GM18508 (cell line): ENCODE data around the gene PPIP5K1.

Experiments used
- ATAC-seq: cut with Tn5 transposase; IDR thresholded peaks from one replicate; pipeline ENCODE4 v1.9.1; 2021; ENCODE audit warnings: moderate number of reproducible peaks; ENCODE audit not compliant: insufficient read depth, unreplicated experiment

Gene PPIP5K1

GRCh38 chr15:43492673-43493601 lies 97.1 kb downstream of the PPIP5K1 start, which contains the start of gene TP53BP1:
Gene TP53BP1, minus strand, starts transcription at chr15:43493156. Its CDS starts 113 bp downstream, at chr15:43493043.
- peak; percentile 67 for ATAC-seq

- ATAC-seq, result no peak
These were observed 97.7 kb downstream of the PPIP5K1 start for GRCh38 chr15:43492266-43492665.

DNA sequence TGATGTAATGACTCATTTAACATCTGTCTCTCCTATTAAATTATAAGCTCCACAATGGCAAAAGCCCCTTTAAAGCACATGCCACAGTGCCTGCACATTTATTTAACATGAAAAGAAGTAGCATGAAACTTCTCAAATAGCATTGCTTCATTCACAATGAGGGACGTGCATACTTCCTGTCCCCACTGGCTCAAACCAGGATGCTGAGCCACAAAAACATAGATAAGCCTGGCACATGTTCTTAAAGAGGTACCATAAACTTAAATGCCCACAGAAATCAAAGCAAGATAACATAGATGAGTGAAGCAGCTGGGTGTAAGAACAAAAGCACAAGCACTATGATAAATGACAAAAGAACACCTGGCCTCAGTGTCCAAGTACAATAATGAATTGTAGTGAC lies 100.8 kb downstream of the PPIP5K1 start:
- no peak for ATAC-seq

GRCh38 chr15:43488790-43489189 lies 101.2 kb downstream of the PPIP5K1 start:
- ATAC-seq, result no peak

- ATAC-seq, result no peak
These were observed 102.6 kb downstream of the PPIP5K1 start for GRCh38 chr15:43487271-43487895.

DNA sequence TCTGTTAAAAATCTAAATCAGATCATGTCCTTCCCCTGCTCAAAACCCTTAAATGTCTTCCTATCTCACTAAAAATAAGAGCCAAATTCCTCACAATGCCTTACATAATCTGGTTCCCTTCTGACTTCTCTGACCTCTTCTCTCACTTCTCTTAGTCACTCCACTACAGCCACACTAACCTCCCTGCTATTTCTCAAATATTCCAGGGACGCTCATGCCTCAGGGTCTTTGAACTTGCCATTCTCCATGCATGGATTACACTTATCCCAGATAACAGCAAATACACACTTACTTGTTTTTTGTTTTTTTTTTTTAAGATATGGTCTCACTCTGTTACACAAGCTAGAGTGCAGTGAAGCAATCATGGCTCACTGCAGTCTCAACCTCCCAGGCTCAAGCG lies 105.6 kb downstream of the PPIP5K1 start:
- ATAC-seq, result no peak
